ENCODE results near the gene CYP2R1.

DNA sequence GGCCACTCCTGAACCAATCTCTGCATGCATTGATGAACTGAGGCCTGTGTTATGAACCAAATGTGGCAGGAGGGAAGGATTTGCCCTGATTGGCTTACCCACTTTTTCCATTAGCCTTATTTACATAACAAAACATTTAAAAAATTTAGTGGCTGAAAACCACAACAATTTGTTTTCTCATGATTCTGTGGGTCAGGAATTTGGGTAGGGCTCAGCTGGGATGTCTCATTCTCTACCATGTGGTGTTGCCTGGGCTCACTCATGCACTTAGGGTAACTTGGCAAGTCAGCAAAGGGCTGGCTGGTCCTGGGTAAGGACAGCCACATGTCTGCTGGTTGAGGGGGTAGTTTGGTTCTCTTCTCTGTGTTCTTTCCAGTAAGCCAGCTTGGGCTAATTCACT is 35.1 kb upstream of the CYP2R1 start:
- TF ChIP-seq, protein P1, sequence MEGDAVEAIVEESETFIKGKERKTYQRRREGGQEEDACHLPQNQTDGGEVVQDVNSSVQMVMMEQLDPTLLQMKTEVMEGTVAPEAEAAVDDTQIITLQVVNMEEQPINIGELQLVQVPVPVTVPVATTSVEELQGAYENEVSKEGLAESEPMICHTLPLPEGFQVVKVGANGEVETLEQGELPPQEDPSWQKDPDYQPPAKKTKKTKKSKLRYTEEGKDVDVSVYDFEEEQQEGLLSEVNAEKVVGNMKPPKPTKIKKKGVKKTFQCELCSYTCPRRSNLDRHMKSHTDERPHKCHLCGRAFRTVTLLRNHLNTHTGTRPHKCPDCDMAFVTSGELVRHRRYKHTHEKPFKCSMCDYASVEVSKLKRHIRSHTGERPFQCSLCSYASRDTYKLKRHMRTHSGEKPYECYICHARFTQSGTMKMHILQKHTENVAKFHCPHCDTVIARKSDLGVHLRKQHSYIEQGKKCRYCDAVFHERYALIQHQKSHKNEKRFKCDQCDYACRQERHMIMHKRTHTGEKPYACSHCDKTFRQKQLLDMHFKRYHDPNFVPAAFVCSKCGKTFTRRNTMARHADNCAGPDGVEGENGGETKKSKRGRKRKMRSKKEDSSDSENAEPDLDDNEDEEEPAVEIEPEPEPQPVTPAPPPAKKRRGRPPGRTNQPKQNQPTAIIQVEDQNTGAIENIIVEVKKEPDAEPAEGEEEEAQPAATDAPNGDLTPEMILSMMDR (IDR thresholded peaks at IDR 0.05; ENCODE audit: low read depth, low read length), result no peak
- TF ChIP-seq POLR2A (IDR thresholded peaks at IDR 0.05; ENCODE audit: extremely low read depth, insufficient read length), result no peak
- no peak for TF ChIP-seq MYC (IDR thresholded peaks at IDR 0.05; ENCODE audit: low read depth, low read length)
- TF ChIP-seq MAX (IDR thresholded peaks at IDR 0.05; ENCODE audit: low read depth, low read length), result no peak
